Endodermal cell (in vitro differentiated cells): ENCODE measurements around the gene TAMALIN. TPM values are rescaled to one million over a fixed set of nuclear protein-coding genes. Genes with fewer than 3 reads are reported as not detected.

Experiments
- DNase-seq: peaks from one replicate; pipeline ENCODE4 v3.0.0-alpha.2; 2017
- H3K27ac ChIP-seq: 2 replicates; pipeline ENCODE4 v1.5.1; 2013; ENCODE audit warnings: mild to moderate bottlenecking, low read depth, low read length, moderate library complexity
- H3K27me3 ChIP-seq: 2 replicates; pipeline ENCODE4 v1.6.1; 2013; ENCODE audit warnings: mild to moderate bottlenecking, low read length, moderate library complexity; ENCODE audit not compliant: insufficient read depth, control insufficient read depth, poor library complexity, severe bottlenecking
- H3K36me3 ChIP-seq: 2 replicates; pipeline ENCODE4 v1.7.0; 2013; ENCODE audit warnings: mild to moderate bottlenecking, low read length, moderate library complexity; ENCODE audit not compliant: control insufficient read depth, insufficient read depth
- H3K4me1 ChIP-seq: one replicate; pipeline ENCODE4 v1.7.0; 2013; ENCODE audit warnings: low read length; ENCODE audit not compliant: control insufficient read depth, insufficient read depth
- H3K4me3 ChIP-seq: 2 replicates; pipeline ENCODE4 v1.5.1; 2013; ENCODE audit warnings: mild to moderate bottlenecking, low read length, moderate library complexity
- H3K9ac ChIP-seq: 2 replicates; pipeline ENCODE4 v1.6.1; 2013; ENCODE audit warnings: mild to moderate bottlenecking, low read length, moderate library complexity; ENCODE audit not compliant: poor library complexity, severe bottlenecking; ENCODE audit errors: extremely low read depth
- H3K9me3 ChIP-seq: 2 replicates; pipeline ENCODE4 v1.6.1; 2013; ENCODE audit warnings: mild to moderate bottlenecking, low read length, moderate library complexity; ENCODE audit not compliant: control insufficient read depth
- H3K27ac Mint-ChIP-seq: 2 replicates; pipeline ENCODE4 v1.8.0; 2020; ENCODE audit warnings: mixed read lengths
- H3K27me3 Mint-ChIP-seq: 2 replicates; pipeline ENCODE4 v1.8.0; 2021; ENCODE audit warnings: mild to moderate bottlenecking, mixed read lengths; ENCODE audit not compliant: insufficient read depth
- H3K36me3 Mint-ChIP-seq: 2 replicates; pipeline ENCODE4 v1.8.0; 2020; ENCODE audit warnings: low read depth, mixed read lengths
- H3K4me1 Mint-ChIP-seq: 2 replicates; pipeline ENCODE4 v1.8.0; 2020; ENCODE audit warnings: mixed read lengths
- H3K4me3 Mint-ChIP-seq: 2 replicates; pipeline ENCODE4 v1.8.0; 2020; ENCODE audit warnings: mild to moderate bottlenecking, moderate library complexity, mixed read lengths
- H3K9me3 Mint-ChIP-seq: 2 replicates; pipeline ENCODE4 v1.8.0; 2020; ENCODE audit warnings: mild to moderate bottlenecking, mixed read lengths
- WGBS, 2 experiments: methylation state at CpG; one replicate each; pipeline versions ENCODE4 v1.1.5 to v1.1.7; 2013; ENCODE audit warnings: missing lambda C conversion rate in 2 of 2, mixed read lengths in 1 of 2; ENCODE audit not compliant: insufficient coverage in 1 of 2, insufficient read length in 1 of 2; 5-methylcytosine and 5-hydroxymethylcytosine counted together
- total RNA-seq, 2 donors: library from RNA; stranded (reverse); fragmentation: NEBNext Ultra II Directional in 1 of 2; extraction: Animal tissue kit (Norgen Biotek cat#: 25700) in 1 of 2; gene quantifications; 2 replicates in 1 of 2; 3 replicates in 1 of 2; pipeline ENCODE4 v1.2.1, GENCODE V29; 2021
- TF ChIP-seq, protein P1 (sequence below): fragments of 200-600 bp; sonication (generic); conservative IDR thresholded peaks from 2 replicates; pipeline ENCODE4 v1.5.0; 2021; ENCODE audit warnings: antibody characterized with exemption, mild to moderate bottlenecking

The TAMALIN gene
- total RNA-seq, 2 donors from 2014 or later = 4.4 to 9.1 TPM

DNA sequence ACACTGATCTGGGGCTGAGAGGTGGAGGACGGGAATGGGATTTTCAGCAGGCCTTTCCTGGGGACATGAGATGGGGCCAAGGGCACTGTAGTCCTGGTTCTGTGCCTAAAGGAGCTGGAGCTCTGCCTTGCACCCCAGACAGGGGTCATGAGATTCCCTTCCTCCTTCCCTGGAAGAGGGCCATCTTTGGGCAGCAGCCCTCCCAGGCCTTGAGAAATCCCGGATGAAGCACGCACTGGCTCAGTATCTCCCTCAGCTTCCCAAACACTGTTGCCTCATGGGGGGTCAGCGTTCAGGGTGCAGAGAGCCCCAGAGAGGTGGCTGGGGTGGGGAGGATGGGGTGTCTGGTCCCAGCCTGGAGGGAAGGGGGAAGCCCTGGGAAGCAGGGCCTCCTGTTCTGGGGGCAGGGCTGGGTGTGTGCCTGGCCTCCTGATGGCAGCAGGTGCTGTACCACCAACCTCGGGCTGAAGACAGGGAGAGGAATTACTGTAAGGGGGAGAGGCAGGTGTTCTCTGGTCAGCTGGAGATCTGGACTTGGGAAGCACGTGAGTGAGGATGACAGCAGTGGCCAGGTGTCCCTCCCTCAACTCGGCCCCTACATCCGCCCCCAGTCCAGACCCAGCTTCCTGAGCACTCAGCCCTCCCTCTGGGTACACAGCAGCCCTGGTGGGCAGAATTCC lies 36.1 kb downstream of the TAMALIN start:
- WGBS, 2 experiments = 92 to 93% methylated on average over 2 to 8 of the region's 8 CpGs
- no peak overlapping the region for H3K27ac Mint-ChIP-seq
- DNase-seq = no peak
- no peaks in the 10 kb centered on the region for H3K9me3 ChIP-seq
- H3K27me3 Mint-ChIP-seq = no peaks in the 10 kb centered on the region
- TF ChIP-seq, protein P1, sequence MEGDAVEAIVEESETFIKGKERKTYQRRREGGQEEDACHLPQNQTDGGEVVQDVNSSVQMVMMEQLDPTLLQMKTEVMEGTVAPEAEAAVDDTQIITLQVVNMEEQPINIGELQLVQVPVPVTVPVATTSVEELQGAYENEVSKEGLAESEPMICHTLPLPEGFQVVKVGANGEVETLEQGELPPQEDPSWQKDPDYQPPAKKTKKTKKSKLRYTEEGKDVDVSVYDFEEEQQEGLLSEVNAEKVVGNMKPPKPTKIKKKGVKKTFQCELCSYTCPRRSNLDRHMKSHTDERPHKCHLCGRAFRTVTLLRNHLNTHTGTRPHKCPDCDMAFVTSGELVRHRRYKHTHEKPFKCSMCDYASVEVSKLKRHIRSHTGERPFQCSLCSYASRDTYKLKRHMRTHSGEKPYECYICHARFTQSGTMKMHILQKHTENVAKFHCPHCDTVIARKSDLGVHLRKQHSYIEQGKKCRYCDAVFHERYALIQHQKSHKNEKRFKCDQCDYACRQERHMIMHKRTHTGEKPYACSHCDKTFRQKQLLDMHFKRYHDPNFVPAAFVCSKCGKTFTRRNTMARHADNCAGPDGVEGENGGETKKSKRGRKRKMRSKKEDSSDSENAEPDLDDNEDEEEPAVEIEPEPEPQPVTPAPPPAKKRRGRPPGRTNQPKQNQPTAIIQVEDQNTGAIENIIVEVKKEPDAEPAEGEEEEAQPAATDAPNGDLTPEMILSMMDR = no peak
- H3K4me1 ChIP-seq = no peaks in the 10 kb centered on the region
- no peak overlapping the region for H3K27ac ChIP-seq
- peaks cover 7% of the 10 kb centered on the region for H3K36me3 Mint-ChIP-seq
- H3K4me1 Mint-ChIP-seq = peaks cover 4% of the 10 kb centered on the region
- peaks cover 4% of the 10 kb centered on the region for H3K36me3 ChIP-seq
- no peak overlapping the region for H3K9ac ChIP-seq
- no peaks in the 10 kb centered on the region for H3K9me3 Mint-ChIP-seq
- H3K4me3 ChIP-seq = no peak overlapping the region
- H3K27me3 ChIP-seq = no peaks in the 10 kb centered on the region
- no peak overlapping the region for H3K4me3 Mint-ChIP-seq

DNA sequence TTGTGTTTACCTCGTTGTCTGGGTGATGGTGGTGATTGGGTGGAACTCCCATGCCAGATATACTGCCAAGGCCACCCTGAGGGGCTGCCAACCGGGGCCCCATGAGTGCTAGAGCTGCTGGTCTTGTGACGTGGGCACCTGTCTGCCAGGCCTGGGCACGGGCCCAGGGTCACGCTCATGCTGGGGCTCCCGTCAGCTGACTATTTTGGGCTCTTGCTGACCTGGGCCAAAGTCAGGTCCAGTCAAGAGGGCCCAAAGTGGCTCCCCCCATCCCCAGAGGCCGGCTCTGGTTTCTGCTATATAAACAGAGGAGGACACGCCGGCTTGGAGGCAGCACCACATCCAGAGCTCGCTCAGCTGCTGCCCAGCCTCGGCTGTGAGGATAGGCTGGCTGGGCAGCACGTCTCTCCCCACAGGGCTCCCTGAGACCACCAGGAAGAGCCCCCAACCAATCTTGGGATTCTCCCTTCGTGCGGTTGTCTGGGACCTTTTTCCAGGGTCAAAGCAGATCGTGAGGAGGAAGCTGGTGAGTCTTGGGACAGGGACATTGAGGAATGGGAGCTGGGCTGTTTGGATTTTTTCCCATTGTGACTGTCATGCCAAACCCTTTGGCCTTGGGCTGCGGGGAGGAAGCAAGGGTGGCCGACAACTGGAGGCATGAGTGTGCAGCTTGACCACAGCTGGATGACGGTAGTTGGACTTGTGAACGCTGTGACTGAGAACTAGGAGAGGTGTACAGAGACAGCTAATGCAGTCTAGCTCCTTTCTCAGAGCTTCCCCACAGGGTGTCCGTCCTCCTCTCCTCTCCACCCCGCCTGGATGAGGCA lies 36.9 kb downstream of the TAMALIN start:
- H3K27ac ChIP-seq = no peak overlapping the region
- H3K9me3 Mint-ChIP-seq = no peaks in the 10 kb centered on the region
- H3K4me3 Mint-ChIP-seq = no peak overlapping the region
- peaks cover 4% of the 10 kb centered on the region for H3K36me3 ChIP-seq
- H3K4me1 Mint-ChIP-seq = no peaks in the 10 kb centered on the region
- no peak overlapping the region for H3K9ac ChIP-seq
- H3K4me3 ChIP-seq = no peak overlapping the region
- H3K27me3 Mint-ChIP-seq = peaks cover 2% of the 10 kb centered on the region
- no peak overlapping the region for H3K27ac Mint-ChIP-seq
- WGBS, 2 experiments = 88 to 90% methylated on average over 17 to 21 of the region's 21 CpGs
- no peak for DNase-seq
- no peaks in the 10 kb centered on the region for H3K27me3 ChIP-seq
- H3K9me3 ChIP-seq = no peaks in the 10 kb centered on the region
- TF ChIP-seq, protein P1 = no peak
- H3K36me3 Mint-ChIP-seq = peaks cover 7% of the 10 kb centered on the region
- no peaks in the 10 kb centered on the region for H3K4me1 ChIP-seq

DNA sequence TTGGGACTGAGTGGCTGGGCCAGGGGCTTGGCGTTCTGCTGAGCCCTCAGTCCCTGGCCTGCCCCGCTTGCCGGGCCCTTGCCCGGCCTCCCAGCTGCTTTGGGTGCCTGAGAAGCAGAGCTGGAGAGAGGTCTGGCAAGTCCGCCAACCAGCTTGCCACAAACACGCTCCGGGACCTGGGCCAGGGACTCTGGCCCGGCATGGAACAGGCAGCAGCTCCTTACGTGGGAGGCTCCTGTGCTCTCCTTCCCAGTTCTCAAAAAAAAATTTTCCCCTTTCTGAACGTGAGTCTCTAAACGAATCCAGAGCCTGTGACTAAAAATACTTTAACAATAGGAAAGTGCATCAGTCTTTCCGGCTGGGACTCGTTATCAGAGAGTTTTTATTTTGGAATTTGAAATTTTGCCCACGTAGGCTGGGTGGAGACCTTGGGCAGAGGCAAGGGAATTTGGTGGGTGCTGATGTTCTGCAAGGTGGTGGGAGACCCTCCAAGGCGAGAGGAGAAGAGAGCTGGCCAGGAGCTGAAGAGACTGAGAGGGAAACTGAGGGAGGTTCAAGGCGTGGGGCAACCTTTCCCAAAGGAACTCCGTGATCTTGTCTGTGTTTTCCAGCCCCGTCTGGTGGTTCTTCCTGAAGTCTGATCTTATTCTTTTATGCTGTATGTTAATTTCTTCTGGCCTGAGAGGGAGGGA lies 37.7 kb downstream of the TAMALIN start:
- TF ChIP-seq, protein P1 = no peak
- Histone ChIP-seq H3K4me3 (no peak overlapping the region), H3K4me1 (no peaks in the 10 kb centered on the region), H3K27ac (no peak overlapping the region), H3K36me3 (peaks cover 4% of the 10 kb centered on the region), H3K9ac (no peak overlapping the region), H3K27me3 (no peaks in the 10 kb centered on the region), H3K9me3 (no peaks in the 10 kb centered on the region)
- Mint-ChIP-seq H3K27ac (no peak overlapping the region), H3K4me1 (peaks cover 3% of the 10 kb centered on the region), H3K27me3 (peaks cover 3% of the 10 kb centered on the region), H3K36me3 (peaks cover 7% of the 10 kb centered on the region), H3K9me3 (no peaks in the 10 kb centered on the region), H3K4me3 (no peak overlapping the region)
- 91% methylated on average over 12 to 18 of the region's 18 CpGs for WGBS, 2 experiments
- no peak for DNase-seq
